IMR-90 (cell line): ENCODE measurements around the gene NOL4L. TPM values are rescaled to one million over a fixed set of nuclear protein-coding genes. Genes with fewer than 3 reads are reported as not detected.

Source experiments
- ATAC-seq: fragments of 200-7000 bp; cut with Tn5 transposase; 2 replicates; pipeline ENCODE4 v1.9.1; 2020; ENCODE audit warnings: low read depth, mild to moderate bottlenecking, moderate library complexity
- BruUV-seq: library from RNA; stranded (reverse); fragments of 400-500 nt; replicated peaks from 2 replicates; lab custom pipeline; 2021; lab: Mats Ljungman, UMichigan
- CTCF ChIA-PET: fragments of 300-600 bp; formaldehyde crosslinking; extraction: SDS; loops from one replicate; lab custom pipeline; 2021; ENCODE audit warnings: antibody characterized with exemption; lab: Yijun Ruan, JAX
- POLR2A ChIA-PET: fragments of 300-600 bp; sonication (Branson Sonifier 250); formaldehyde crosslinking; loops from one replicate; lab custom pipeline; 2022; ENCODE audit warnings: antibody characterized with exemption; ENCODE audit not compliant: unreplicated experiment; lab: Charles Lee
- DNase-seq: peaks from one replicate; pipeline ENCODE4 v3.0.0; 2013
- H2AFZ ChIP-seq: replicated peaks from 2 replicates; pipeline ENCODE3; 2013; ENCODE audit warnings: low read length, mild to moderate bottlenecking; ENCODE audit not compliant: poor library complexity
- H2AK5ac ChIP-seq: 2 replicates; pipeline ENCODE4 v1.6.1; 2013; ENCODE audit warnings: low read depth, low read length, inconsistent platforms
- H2AK9ac ChIP-seq: replicated peaks from 2 replicates; pipeline ENCODE3; 2013; ENCODE audit warnings: mild to moderate bottlenecking, low read depth, low read length, moderate library complexity; ENCODE audit not compliant: poor library complexity
- H2BK120ac ChIP-seq: 2 replicates; pipeline ENCODE4 v1.6.1; 2013; ENCODE audit warnings: low read depth, low read length, inconsistent platforms
- H2BK15ac ChIP-seq: 3 replicates; pipeline ENCODE4 v1.6.1; 2013; ENCODE audit warnings: low read depth, low read length, inconsistent platforms
- H2BK20ac ChIP-seq: 2 replicates; pipeline ENCODE4 v1.6.1; 2013; ENCODE audit warnings: low read depth, mild to moderate bottlenecking, inconsistent platforms, low read length, moderate library complexity
- H2BK5ac ChIP-seq: 2 replicates; pipeline ENCODE4 v1.6.1; 2013; ENCODE audit warnings: mild to moderate bottlenecking, low read depth, low read length, inconsistent platforms; ENCODE audit not compliant: poor library complexity, severe bottlenecking
- H3K14ac ChIP-seq: replicated peaks from 2 replicates; pipeline ENCODE4 v1.6.1; 2013; ENCODE audit warnings: low read depth, low read length, inconsistent platforms
- H3K18ac ChIP-seq: 2 replicates; pipeline ENCODE4 v1.6.1; 2013; ENCODE audit warnings: low read depth, low read length, control low read depth
- H3K23ac ChIP-seq: 2 replicates; pipeline ENCODE4 v1.6.1; 2013; ENCODE audit warnings: low read depth, low read length, inconsistent platforms
- H3K27ac ChIP-seq: 2 replicates; pipeline ENCODE4 v1.5.1; 2013; ENCODE audit warnings: mild to moderate bottlenecking, control low read depth, low read length; ENCODE audit not compliant: insufficient read depth
- H3K27me3 ChIP-seq: 2 replicates; pipeline ENCODE4 v1.6.1; 2013; ENCODE audit warnings: low read length; ENCODE audit not compliant: control insufficient read depth, insufficient read depth
- H3K36me3 ChIP-seq: 2 replicates; pipeline ENCODE4 v1.6.1; 2013; ENCODE audit warnings: low read length, mixed read lengths; ENCODE audit not compliant: control insufficient read depth, insufficient read depth
- H3K4ac ChIP-seq: 2 replicates; pipeline ENCODE4 v1.6.1; 2013; ENCODE audit warnings: low read depth, low read length, inconsistent platforms
- H3K4me1 ChIP-seq: 2 replicates; pipeline ENCODE4 v1.6.1; 2013; ENCODE audit warnings: low read length, mixed read lengths; ENCODE audit not compliant: control insufficient read depth, insufficient read depth
- H3K4me2 ChIP-seq: 2 replicates; pipeline ENCODE4 v1.6.1; 2013; ENCODE audit warnings: low read depth, mild to moderate bottlenecking, control low read depth, low read length, moderate library complexity
- H3K4me3 ChIP-seq: 2 replicates; pipeline ENCODE4 v1.5.1; 2013; ENCODE audit warnings: low read depth, mild to moderate bottlenecking, control low read depth, low read length, moderate library complexity; ENCODE audit not compliant: insufficient read depth
- H3K56ac ChIP-seq: 2 replicates; pipeline ENCODE4 v1.6.1; 2013; ENCODE audit warnings: low read length, inconsistent platforms; ENCODE audit not compliant: insufficient read depth; ENCODE audit errors: extremely low read depth
- H3K79me1 ChIP-seq, 2 experiments: 2 replicates each; pipeline ENCODE4 v1.6.1; 2013; ENCODE audit warnings: low read length in 2 of 2, inconsistent platforms in 1 of 2, low read depth in 1 of 2
- H3K9ac ChIP-seq: 2 replicates; pipeline ENCODE4 v1.6.1; 2013; ENCODE audit warnings: low read depth, low read length, control low read depth
- H3K9me1 ChIP-seq: 2 replicates; pipeline ENCODE4 v1.6.1; 2013; ENCODE audit warnings: low read length, inconsistent platforms; ENCODE audit not compliant: insufficient read depth
- H3K9me3 ChIP-seq: 2 replicates; pipeline ENCODE4 v1.6.1; 2013; ENCODE audit warnings: low read length; ENCODE audit not compliant: control insufficient read depth, insufficient read depth
- H4K20me1 ChIP-seq: 2 replicates; pipeline ENCODE4 v1.6.1; 2013; ENCODE audit warnings: low read length, inconsistent platforms; ENCODE audit not compliant: insufficient read depth
- H4K5ac ChIP-seq: 2 replicates; pipeline ENCODE4 v1.6.1; 2013; ENCODE audit warnings: mild to moderate bottlenecking, low read depth, low read length, control low read depth
- H4K8ac ChIP-seq, 2 experiments: 2 replicates each; pipeline ENCODE4 v1.6.1; 2013; ENCODE audit warnings: low read depth in 2 of 2, low read length in 2 of 2, control low read depth in 1 of 2, inconsistent platforms in 1 of 2
- H4K91ac ChIP-seq: 2 replicates; pipeline ENCODE4 v1.6.1; 2013; ENCODE audit warnings: low read depth, low read length, inconsistent platforms; ENCODE audit not compliant: insufficient read depth
- BHLHE40 ChIP-seq: fragments of 150-350 bp; IDR thresholded peaks from 2 replicates; pipeline ENCODE4 v1.6.1; 2016; ENCODE audit warnings: mild to moderate bottlenecking, low read depth, low read length
- CEBPB ChIP-seq: IDR thresholded peaks from 2 replicates; pipeline ENCODE4 v1.6.1; 2012; ENCODE audit warnings: low read depth, low read length, improper control_type of control experiment
- FOS ChIP-seq: fragments of 150-350 bp; IDR thresholded peaks from 2 replicates; pipeline ENCODE4 v1.6.1; 2016; ENCODE audit warnings: low read depth, low read length
- MAZ ChIP-seq: IDR thresholded peaks from 2 replicates; pipeline ENCODE4 v1.6.1; 2012; ENCODE audit warnings: low read depth, mild to moderate bottlenecking, low read length, improper control_type of control experiment, moderate library complexity, borderline replicate concordance
- MXI1 ChIP-seq: IDR thresholded peaks from 2 replicates; pipeline ENCODE4 v1.6.1; 2012; ENCODE audit warnings: low read depth, mild to moderate bottlenecking, low read length, moderate library complexity, borderline replicate concordance
- NFE2L2 ChIP-seq: fragments of 150-350 bp; IDR thresholded peaks from 2 replicates; pipeline ENCODE4 v1.6.1; 2016; ENCODE audit warnings: low read depth, mild to moderate bottlenecking, low read length
- RAD21 ChIP-seq: IDR thresholded peaks from 2 replicates; pipeline ENCODE4 v1.6.1; 2012; ENCODE audit warnings: low read length, improper control_type of control experiment
- RFX5 ChIP-seq: IDR thresholded peaks from 2 replicates; pipeline ENCODE4 v1.8.0; 2012; ENCODE audit warnings: low read depth, mild to moderate bottlenecking, low read length, moderate library complexity
- SMC3 ChIP-seq: fragments of 150-350 bp; IDR thresholded peaks from 2 replicates; pipeline ENCODE4 v1.6.1; 2016; ENCODE audit warnings: low read depth, mild to moderate bottlenecking, antibody characterized with exemption, low read length, moderate library complexity
- WGBS, 2 experiments: methylation state at CpG; one replicate each; pipeline versions ENCODE4 v1.1.5 to v1.1.7; 2013; ENCODE audit warnings: missing lambda C conversion rate in 2 of 2; ENCODE audit not compliant: insufficient read length in 1 of 2; ENCODE audit errors: extremely low coverage in 2 of 2; 5-methylcytosine and 5-hydroxymethylcytosine counted together
- dilution Hi-C: fragments of 300-500 bp; cut with HindIII; formaldehyde crosslinking; loops from one replicate; pipeline ENCODE4 v1.14.3; 2018; ENCODE audit warnings: low sequenced_read_pairs; ENCODE audit not compliant: unreplicated experiment
- in situ Hi-C: fragments of 300-500 bp; cut with MboI; formaldehyde crosslinking; loops from 3 replicates; pipeline ENCODE4 v1.14.3; 2019; ENCODE audit warnings: low sequenced_read_pairs, inconsistent platforms, mixed read lengths
- intact Hi-C: fragments of 100-400 bp; cut with micrococcal nuclease; formaldehyde crosslinking; loops from 2 replicates; pipeline ENCODE4 v1.10.0; 2022
- polyA plus RNA-seq, 3 experiments: library from polyadenylated mRNA; depleted of rRNA; stranded (reverse); fragments of >200 nt; gene quantifications; 2 replicates each; pipeline ENCODE4 v1.2.3, GENCODE V29; 2012; ENCODE audit warnings: low replicate concordance in 1 of 3
- total RNA-seq: library from RNA; depleted of rRNA; stranded (reverse); fragments of >200 nt; gene quantifications from 2 replicates; pipeline ENCODE4 v1.2.3, GENCODE V29; 2012
- TF ChIP-seq, protein P1 (sequence below): fragments of 150-350 bp; IDR thresholded peaks from 2 replicates; pipeline ENCODE4 v1.6.1; 2016; ENCODE audit warnings: low read depth, mild to moderate bottlenecking, low read length, moderate library complexity, borderline replicate concordance
- TF ChIP-seq, protein P2 (sequence below): conservative IDR thresholded peaks from 2 replicates; pipeline ENCODE4 v1.5.1; 2012; ENCODE audit warnings: mild to moderate bottlenecking, low read depth, low read length, improper control_type of control experiment
- TF ChIP-seq, protein P3 (sequence below): fragments of 150-350 bp; IDR thresholded peaks from 2 replicates; pipeline ENCODE4 v1.6.1; 2017; ENCODE audit warnings: mild to moderate bottlenecking, antibody characterized with exemption, low read length, low read depth

NOL4L gene
- total and polyA plus RNA-seq, 2 of the 4 experiments (the other 2 are of a cell fraction), result 4.7 to 13.3 TPM

DNA sequence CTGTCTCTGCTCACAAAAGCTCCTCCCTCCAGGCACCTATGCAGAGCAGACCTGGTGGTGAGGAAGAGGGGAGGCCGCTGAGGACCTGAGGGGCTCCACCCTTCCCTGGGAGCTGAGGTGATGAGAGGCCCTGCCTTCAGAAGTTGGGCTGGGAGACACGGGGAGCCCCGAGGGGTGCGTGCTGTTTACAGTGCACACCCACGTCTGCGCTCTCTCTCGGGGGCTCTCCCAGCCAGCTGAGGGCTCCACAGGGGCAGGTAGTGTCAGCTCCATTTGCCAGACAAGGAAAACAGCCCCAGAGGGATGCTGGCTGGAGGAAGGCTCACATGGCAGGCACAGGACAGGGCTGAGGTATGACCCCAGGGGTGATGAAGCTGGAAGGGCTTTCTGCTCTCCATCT lies 13.5 kb upstream of the NOL4L start:
- ChIA-PET POLR2A (no interaction called here), CTCF (interaction anchor here (0.5 kb wide), 1 partner anchor 99 kb away, joined by 3 read pairs; no protein-coding TSS in a partner anchor)
- Histone ChIP-seq H3K56ac (no peak overlapping the region), H3K79me1 (no peaks in the 10 kb centered on the region), H2AFZ (no peak overlapping the region), H2BK5ac (no peak overlapping the region), H3K18ac (no peak overlapping the region), H2BK20ac (no peak overlapping the region), H3K4me1 (no peaks in the 10 kb centered on the region), H2AK9ac (peak overlapping the region; percentile 37), H3K27ac (no peak overlapping the region), H4K8ac (no peak overlapping the region), H4K91ac (no peak overlapping the region), H3K4me3 (no peak overlapping the region), H3K9me3 (no peaks in the 10 kb centered on the region), H4K5ac (no peak overlapping the region), H3K36me3 (no peaks in the 10 kb centered on the region), H2BK120ac (no peak overlapping the region), H2AK5ac (no peak overlapping the region), H3K4me2 (no peak overlapping the region), H3K14ac (no peak overlapping the region), H3K9ac (no peak overlapping the region), H3K4ac (no peak overlapping the region), H3K9me1 (no peaks in the 10 kb centered on the region; the same call in 1 of the 2 replicates), H3K23ac (no peak overlapping the region), H4K20me1 (no peaks in the 10 kb centered on the region), H3K27me3 (peaks cover 15% of the 10 kb centered on the region; the same call in 1 of the 2 replicates), H2BK15ac (no peak overlapping the region)
- TF ChIP-seq BHLHE40 (no peak), MXI1 (no peak), CEBPB (no peak), FOS (no peak), RAD21 (no peak), SMC3 (no peak), RFX5 (no peak), NFE2L2 (no peak), MAZ (no peak)
- TF ChIP-seq, protein P1, sequence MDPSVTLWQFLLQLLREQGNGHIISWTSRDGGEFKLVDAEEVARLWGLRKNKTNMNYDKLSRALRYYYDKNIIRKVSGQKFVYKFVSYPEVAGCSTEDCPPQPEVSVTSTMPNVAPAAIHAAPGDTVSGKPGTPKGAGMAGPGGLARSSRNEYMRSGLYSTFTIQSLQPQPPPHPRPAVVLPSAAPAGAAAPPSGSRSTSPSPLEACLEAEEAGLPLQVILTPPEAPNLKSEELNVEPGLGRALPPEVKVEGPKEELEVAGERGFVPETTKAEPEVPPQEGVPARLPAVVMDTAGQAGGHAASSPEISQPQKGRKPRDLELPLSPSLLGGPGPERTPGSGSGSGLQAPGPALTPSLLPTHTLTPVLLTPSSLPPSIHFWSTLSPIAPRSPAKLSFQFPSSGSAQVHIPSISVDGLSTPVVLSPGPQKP, result no peak
- TF ChIP-seq, protein P2, sequence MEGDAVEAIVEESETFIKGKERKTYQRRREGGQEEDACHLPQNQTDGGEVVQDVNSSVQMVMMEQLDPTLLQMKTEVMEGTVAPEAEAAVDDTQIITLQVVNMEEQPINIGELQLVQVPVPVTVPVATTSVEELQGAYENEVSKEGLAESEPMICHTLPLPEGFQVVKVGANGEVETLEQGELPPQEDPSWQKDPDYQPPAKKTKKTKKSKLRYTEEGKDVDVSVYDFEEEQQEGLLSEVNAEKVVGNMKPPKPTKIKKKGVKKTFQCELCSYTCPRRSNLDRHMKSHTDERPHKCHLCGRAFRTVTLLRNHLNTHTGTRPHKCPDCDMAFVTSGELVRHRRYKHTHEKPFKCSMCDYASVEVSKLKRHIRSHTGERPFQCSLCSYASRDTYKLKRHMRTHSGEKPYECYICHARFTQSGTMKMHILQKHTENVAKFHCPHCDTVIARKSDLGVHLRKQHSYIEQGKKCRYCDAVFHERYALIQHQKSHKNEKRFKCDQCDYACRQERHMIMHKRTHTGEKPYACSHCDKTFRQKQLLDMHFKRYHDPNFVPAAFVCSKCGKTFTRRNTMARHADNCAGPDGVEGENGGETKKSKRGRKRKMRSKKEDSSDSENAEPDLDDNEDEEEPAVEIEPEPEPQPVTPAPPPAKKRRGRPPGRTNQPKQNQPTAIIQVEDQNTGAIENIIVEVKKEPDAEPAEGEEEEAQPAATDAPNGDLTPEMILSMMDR, result no peak
- TF ChIP-seq, protein P3, sequence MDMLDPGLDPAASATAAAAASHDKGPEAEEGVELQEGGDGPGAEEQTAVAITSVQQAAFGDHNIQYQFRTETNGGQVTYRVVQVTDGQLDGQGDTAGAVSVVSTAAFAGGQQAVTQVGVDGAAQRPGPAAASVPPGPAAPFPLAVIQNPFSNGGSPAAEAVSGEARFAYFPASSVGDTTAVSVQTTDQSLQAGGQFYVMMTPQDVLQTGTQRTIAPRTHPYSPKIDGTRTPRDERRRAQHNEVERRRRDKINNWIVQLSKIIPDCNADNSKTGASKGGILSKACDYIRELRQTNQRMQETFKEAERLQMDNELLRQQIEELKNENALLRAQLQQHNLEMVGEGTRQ, result no peak
- dilution Hi-C loops, result no loop called here
- ATAC-seq (no peak), DNase-seq (no peak)
- no TSS peak for BruUV-seq
- intact Hi-C loops, result no loop called here
- in situ Hi-C loops, result no loop called here
- WGBS, 2 experiments, result no CpG with 5 or more reads among the region's 7 CpGs
